ENCODE measurements around the gene COPG1.

The COPG1 gene

DNA sequence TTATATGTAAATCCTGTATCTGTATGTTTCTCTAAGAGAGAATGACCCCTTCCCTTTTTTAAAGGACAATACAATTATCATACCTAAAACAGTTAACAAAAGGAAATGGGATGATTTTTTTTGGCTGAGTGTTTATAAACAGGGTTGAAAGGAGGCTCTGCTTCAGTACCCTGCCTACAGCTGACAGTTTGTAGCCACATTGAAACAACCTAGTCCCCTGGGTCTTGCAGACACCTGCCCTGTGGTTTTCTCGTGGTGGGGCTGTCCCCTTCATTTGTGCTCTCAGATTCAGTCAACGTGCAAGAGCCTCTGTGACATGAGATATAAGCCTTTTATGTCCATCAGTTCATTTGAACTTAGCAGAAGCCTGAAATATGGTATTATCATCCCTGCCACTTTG lies 27.0 kb downstream of the COPG1 start:
- DNase-seq (ENCODE audit: extremely low spot score, insufficient read length, low read depth) (peak; percentile 66), FAIRE-seq (peak; percentile 95)

- FAIRE-seq, result no peak
- no peak for DNase-seq (ENCODE audit: extremely low spot score, insufficient read length, low read depth)
These were observed 28.4 kb downstream of the COPG1 start for GRCh38 chr3:129277829-129278271.

DNA sequence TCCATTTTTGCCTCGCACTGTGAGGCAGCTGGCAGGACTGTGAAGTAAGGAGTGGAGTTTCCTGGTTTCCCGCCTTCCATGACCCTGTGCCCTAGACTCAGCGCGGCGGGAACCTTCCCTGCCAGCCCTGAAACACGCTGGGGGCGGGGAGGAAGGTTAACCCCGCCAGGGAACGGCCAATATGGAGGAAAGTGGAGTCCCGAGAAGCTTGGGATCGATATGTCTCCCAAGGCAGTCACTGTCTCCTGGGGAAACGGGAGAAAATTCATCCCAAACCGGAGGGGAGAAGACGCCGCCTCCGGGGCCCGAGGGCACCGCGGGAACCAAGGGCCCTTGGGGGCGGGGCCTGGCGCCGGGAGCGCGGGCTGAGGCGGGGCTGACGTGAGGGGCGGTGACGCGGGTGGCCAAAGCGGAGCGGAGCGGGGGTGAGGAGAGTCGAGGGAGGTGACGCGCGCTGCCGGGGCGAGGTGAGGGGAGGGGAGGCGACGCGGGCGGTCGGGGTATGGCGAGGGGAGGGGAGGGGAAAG lies 29.1 kb downstream of the COPG1 start, which contains the start of gene HMCES:
Gene HMCES, plus strand, starts transcription at position 432 of the 527 bp plus-strand sequence. CDS start 863 bp downstream, outside the sequence.
- peak; percentile 68 for DNase-seq (ENCODE audit: extremely low spot score, insufficient read length, low read depth)
- peak; percentile 86 for FAIRE-seq

GRCh38 chr3:129278966-129279906 lies 29.8 kb downstream of the COPG1 start:
- DNase-seq (ENCODE audit: extremely low spot score, insufficient read length, low read depth) (no peak), FAIRE-seq (peak; percentile 68)

DNA sequence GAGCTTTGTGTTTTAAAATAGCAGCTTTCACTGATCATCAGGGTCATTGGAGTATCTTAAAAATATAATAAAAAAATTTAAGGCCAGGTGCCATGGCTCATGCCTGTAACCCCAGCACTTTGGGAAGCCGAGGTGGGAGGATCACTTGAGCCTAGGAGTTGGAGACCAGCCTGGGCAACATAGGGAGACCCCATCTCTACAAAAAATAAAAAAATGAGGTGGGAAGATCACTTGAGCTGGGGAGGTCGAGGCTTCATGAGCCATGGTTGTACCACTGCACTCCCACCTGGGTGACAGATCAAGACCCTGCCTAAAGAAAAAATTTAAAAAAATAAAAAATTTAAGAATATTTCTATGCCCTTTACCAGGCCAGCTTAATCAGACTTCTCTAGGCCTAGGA lies 30.8 kb downstream of the COPG1 start:
- DNase-seq (ENCODE audit: extremely low spot score, insufficient read length, low read depth) (no peak), FAIRE-seq (no peak)

DNA sequence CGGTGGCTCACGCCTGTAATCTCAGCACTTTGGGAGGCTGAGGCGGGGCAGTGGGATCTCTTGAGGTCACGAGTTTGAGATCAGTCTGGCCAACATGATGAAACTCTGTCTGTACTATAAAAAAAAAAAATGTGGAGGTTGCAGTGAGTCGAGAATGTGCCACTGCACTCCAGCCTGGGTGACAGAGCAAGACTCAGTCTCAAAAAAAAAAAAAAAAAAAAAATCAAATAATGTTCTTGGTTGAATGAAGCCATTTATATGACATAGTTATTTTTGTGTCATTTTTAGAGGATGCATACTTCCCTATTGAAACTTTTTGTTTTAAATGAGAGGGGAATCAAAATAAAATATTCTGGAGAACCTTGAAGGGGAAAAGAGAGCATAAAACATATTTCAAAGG lies 32.3 kb downstream of the COPG1 start:
- DNase-seq (ENCODE audit: extremely low spot score, insufficient read length, low read depth), result no peak
- FAIRE-seq, result no peak

- peak; percentile 70 for DNase-seq (ENCODE audit: extremely low spot score, insufficient read length, low read depth)
- peak; percentile 97 for FAIRE-seq
These were observed 33.4 kb downstream of the COPG1 start for GRCh38 chr3:129282727-129283327.

GRCh38 chr3:129286081-129286480 lies 36.7 kb downstream of the COPG1 start:
- no peak for FAIRE-seq
- DNase-seq (ENCODE audit: extremely low spot score, insufficient read length, low read depth), result no peak

GRCh38 chr3:129288446-129288845 lies 39.0 kb downstream of the COPG1 start:
- DNase-seq (ENCODE audit: extremely low spot score, insufficient read length, low read depth), result no peak
- FAIRE-seq, result no peak

- no peak for FAIRE-seq
These were observed 40.0 kb downstream of the COPG1 start for GRCh38 chr3:129289201-129289921.

DNA sequence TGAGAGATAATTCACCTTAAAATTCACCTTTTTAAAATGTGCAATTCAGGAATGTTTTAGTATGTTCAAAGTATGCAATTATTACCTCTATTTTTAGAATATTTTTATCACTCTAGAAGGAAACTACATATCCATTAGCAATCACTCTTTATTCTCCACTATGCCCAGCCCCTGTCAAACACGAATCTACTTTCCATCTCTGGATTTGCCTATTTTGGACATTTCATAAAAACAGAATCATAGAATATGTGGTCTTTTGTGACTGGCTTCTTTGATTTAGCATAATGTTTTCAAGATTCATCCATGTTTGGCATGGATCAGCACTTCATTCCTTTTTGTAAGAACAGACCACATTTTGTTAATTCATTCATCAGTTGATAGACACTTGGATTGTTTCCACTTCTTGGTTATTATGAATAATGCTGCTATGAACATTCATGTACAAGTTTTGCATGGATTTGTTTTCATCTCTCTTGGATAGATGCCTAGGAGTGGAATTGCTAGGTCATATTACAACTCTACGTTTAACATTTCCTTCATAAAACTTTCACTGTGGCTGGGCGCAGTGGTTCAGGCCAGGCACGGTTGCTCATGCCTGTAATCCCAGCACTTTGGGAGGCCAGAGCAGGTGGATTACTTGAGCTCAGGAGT lies 42.0 kb downstream of the COPG1 start:
- DNase-seq (ENCODE audit: extremely low spot score, insufficient read length, low read depth), result no peak
- FAIRE-seq, result no peak

More at GRCh38 chr3:129289201-129289921, 40.0 kb downstream of the COPG1 start:
- DNase-seq (ENCODE audit: extremely low spot score, insufficient read length, low read depth), result no peak

GRCh38 chr3:129295286-129295685 lies 45.9 kb downstream of the COPG1 start:
- DNase-seq (ENCODE audit: extremely low spot score, insufficient read length, low read depth) (no peak), FAIRE-seq (no peak)

GRCh38 chr3:129304146-129304961 lies 54.9 kb downstream of the COPG1 start:
- FAIRE-seq (no peak), DNase-seq (ENCODE audit: extremely low spot score, insufficient read length, low read depth) (no peak)

- DNase-seq (ENCODE audit: extremely low spot score, insufficient read length, low read depth) (no peak), FAIRE-seq (no peak)
These were observed 55.5 kb downstream of the COPG1 start for GRCh38 chr3:129304962-129305222.

DNA sequence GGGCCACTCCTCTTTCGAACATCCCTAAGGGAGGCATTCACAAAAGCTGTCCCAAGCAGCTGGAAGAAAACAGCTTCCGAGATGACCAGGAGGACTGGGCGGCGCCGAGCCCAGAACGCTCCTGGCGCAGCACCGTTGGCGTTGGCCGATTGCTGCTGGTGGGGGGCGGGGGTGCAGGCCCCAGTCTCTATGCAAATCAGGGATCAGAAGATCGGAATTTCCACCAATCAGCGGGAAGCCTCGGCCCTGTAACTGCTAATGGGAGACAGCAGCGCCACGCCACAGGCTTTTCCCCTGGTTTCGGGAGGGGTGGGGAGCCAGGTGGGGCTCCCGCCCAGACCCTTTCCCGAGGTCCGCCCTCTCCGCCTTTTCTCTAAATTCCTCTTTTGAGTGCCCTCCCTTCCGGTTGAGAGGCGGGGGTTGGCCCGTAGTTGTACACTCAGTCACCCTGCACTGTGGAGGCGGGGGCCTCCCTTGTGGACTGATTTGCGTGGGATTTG lies 56.2 kb downstream of the COPG1 start:
- FAIRE-seq (peak; percentile 70), DNase-seq (ENCODE audit: extremely low spot score, insufficient read length, low read depth) (no peak)

DNA sequence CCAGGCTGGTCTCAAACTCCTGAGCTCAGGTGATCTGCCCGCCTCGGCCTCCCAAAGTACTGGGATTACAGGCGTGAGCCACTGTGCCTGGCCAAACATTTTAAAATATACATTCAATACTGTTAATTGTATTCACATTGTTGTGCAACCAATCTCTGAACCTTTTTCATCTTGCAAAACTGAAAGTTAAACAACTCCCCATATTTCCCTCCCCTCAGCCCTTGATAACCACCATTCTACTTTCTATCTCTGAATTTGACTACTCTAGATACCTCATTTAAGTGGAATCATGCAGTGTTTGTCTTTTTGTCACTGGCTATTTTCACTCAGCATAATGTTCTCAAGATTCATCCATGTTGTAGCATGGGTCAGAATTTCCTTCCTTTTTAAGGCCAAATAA lies 59.2 kb downstream of the COPG1 start:
- no peak for FAIRE-seq
- DNase-seq (ENCODE audit: extremely low spot score, insufficient read length, low read depth), result no peak

- DNase-seq (ENCODE audit: extremely low spot score, insufficient read length, low read depth), result no peak
- FAIRE-seq, result no peak
These were observed 61.0 kb downstream of the COPG1 start for GRCh38 chr3:129310111-129311011.

Data from GM18507 (cell line).